HG03039 (cell line): ENCODE data around the gene UBXN7.
A peak's percentile ranks its signal among the peaks of the same experiment; 100 is the strongest.
"Not testable (repeated sequence)": the region's sequence is repeated elsewhere in the genome, so short reads cannot be mapped to it uniquely, and the experiment has no call there.

Experiments
- ATAC-seq: cut with Tn5 transposase; IDR thresholded peaks from one replicate; pipeline ENCODE4 v1.9.1; 2021; ENCODE audit warnings: mild to moderate bottlenecking, moderate library complexity; ENCODE audit not compliant: unreplicated experiment

Gene UBXN7

DNA sequence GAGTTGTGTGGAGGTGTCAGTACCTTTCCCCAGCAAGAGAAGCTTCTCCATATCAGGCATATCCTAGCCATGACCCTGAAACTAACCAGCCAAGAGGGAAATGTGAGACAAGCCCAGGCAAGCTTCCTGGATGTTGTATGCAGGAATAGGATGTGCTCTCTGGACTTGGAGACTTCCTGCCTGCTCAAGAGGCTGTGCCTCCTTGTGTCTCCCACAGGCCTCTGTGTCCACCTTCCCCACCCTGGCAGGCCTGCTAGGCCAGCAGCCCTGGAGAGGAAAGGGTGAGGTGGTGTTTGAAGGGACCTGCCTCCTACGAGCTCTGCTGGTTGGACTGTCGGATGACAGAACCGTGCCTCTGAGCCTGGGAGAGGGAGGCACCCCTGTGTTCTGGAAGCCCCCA is 112.1 kb downstream of the UBXN7 start:
- no peak for ATAC-seq

DNA sequence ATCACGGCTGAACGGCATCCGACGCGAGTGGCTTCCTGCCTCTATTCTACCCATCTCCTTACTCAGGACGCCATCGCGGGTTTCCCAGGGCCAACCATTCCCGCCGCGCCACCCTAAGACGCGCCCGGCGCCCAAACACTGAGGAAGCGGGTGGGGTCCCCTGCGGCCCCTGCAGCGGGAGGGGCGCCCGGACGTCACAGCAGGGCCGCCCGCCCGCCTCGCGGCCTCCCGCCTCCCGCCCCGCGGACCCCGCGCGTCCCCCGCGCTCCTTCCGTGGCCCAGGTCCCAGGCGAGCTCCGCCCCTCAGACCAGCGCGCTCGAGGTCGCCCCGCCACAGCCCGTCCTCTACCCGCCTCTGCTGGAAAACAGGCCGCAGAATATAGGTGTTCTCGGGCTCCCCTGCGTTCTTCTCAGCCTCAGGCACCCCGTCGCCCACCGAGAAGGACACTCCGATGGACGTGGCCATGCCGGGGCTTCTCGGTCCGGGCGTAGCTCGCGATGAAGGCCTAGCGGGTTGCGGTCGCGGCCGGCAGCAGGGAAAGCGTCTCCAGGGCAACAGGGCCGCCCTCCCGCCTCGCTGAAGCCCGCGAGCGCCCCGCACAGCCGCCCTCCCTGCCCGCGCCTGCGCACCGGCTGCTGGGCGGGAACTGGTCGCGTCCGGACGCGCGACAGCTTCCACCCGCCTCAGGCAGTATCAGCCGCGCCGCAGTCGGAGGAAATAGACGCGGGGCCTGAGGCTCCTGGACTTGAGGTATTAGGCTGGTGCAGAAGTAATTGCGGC is 114.3 kb downstream of the UBXN7 start, which contains the start of gene DYNLT2B:
DYNLT2B (minus strand) TSS at position 554 of the 781 bp plus-strand sequence; CDS start at position 466, 88 bp downstream.
- ATAC-seq: peak; percentile 83

DNA sequence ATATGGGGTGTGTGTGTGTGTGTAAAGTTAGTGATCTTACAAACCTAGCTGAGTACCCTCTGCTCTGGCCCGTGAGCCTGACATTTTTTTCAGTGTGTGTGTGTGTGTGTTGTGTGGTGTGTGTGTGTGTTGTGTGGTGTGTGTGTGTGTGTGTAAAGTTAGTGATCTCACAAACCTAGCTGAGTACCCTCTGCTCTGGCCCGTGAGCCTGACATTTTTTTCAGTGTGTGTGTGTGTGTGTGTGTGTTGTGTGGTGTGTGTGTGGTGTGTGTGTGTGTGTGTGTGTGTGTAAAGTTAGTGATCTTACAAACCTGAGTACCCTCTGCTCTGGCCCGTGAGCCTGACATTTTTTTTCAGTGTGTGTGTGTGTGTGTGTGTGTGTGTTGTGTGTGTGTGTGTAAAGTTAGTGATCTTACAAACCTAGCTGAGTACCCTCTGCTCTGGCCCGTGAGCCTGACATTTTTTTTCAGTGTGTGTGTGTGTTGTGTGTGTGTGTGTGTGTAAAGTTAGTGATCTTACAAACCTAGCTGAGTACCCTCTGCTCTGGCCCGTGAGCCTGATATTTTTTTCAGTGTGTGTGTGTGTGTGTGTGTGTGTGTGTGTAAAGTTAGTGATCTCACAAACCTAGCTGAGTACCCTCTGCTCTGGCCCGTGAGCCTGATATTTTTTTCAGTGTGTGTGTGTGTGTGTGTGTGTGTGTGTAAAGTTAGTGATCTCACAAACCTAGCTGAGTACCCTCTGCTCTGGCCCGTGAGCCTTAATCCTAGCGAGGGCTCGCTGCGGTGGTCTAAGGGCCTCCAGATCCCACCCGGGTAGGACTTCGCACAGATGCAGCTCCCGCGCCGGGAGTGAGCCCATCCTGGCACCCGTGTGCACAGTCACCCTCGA is 115.2 kb downstream of the UBXN7 start:
- ATAC-seq: not testable (repeated sequence)

DNA sequence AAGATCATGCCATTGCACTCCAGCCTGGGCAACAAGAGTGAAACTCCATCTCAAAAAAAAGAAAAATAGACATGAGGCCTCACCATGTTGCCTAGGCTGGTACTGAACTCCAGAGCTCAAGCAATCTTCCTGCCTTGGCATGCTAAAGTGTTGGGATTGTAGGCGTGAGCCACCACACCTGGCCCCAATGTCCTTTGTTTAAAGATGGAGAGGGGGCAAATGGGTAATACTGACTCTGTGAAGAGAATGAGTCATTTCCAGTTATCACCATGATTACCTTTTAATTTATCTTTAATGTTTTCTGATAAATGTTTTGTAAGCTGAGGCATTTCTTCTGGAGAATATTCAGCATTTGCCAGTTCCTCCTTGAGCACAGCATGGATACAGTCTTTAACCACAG is 116.4 kb downstream of the UBXN7 start:
- ATAC-seq: no peak

DNA sequence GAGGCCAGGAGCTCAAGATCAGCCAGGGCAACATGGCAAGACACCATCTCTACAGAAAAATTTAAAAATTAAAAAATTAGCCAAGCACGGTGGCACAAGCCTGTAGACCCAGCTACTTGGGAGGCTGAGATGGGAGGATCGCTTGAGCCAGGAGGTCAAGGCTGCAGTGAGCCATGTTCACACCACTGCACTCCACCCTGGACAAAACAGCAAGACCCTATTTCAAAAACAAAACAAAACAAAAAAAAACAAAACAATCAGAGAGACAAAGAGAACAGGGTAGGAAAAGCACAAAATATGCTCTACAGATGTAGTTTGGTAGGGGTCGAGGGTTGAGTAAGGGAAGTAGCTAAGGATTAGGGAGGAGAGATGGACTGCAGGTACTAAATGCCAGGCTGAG is 117.6 kb downstream of the UBXN7 start:
- ATAC-seq: no peak

DNA sequence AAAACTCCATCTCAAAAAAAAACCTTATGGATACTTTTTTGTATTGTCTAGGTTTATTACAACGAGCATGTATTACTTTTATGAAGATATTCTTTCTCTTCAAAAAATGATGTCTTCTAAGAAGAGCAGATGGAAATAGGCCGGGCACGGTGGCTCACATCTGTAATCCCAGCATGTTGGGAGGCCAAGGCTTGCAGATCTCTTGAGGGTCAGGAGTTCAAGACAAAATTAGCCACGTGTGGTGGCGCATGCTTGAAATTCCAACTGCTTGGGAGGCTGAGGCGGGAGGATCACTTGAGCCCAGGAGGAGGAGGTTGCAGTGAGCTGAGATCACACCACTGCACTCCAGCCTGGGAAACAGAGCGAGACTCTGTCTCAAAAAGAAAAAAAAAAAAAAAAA is 118.1 kb downstream of the UBXN7 start:
- ATAC-seq: not testable (repeated sequence)

DNA sequence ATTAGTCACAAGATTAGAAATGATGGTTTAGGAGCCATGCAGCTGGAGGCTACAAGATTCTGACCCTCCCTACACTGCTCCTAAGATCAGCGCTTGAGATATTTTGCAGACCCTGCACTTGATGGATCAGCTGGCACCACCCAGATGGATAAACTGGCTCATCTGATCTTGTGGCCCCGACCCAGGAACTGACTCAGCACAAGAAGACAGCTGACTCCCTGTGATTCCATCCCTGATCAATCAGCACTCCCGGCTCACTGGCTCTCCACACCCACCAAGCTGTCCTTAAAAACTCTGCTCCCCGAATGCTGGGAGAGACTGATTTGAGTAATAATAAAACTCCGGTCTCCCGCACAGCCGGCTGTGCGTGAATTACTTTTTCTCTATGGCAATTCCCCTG is 129.3 kb downstream of the UBXN7 start:
- not testable (repeated sequence) for ATAC-seq

DNA sequence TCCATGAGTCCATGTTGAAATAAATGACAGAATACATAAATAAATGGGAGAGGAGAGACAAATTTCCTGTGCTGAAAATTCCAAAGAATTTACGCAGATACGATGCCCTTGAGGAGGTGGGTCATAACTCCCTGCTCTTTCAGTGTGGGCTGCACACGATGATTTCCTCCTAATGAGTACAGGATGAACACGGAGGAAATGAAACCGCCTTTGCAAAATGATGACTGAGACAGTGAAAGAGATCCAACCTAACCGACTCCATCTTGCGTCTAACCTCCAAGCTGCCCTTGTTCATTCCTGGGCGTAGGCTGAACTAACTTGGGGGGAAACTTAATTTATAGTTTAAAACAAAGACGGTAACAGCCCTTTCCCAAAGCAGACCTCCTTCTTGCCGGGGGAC is 129.7 kb downstream of the UBXN7 start:
- not testable (repeated sequence) for ATAC-seq

DNA sequence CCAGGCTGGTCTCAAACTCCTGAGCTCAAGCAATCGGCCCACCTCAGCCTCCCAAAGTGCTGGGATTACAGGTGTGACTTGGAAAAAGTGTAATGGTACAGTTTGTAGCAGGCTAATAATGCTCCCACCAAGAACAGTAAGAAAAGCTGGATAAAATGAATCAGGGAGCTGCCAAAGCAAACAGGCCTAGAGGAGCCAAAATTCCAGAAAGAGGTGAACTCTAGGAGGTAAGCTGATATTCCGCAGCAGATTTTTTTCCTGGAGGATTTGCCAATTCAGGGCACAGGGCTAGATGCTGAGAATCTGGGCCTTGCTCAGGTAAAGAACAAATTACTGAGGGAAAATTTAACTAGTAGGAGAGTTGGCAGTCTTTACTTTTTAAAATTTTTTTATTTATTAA is 133.7 kb downstream of the UBXN7 start:
- no peak for ATAC-seq
